NCI-H526 (cell line): ENCODE measurements around the gene EPS8.
"Not testable (repeated sequence)": the region's sequence is repeated elsewhere in the genome, so short reads cannot be mapped to it uniquely, and the experiment has no call there.

ENCODE experiments used
- DNase-seq, 2 experiments: peaks; one replicate each; lab custom pipeline; 2025; lab: John Stamatoyannopoulos, UW

EPS8 gene

DNA sequence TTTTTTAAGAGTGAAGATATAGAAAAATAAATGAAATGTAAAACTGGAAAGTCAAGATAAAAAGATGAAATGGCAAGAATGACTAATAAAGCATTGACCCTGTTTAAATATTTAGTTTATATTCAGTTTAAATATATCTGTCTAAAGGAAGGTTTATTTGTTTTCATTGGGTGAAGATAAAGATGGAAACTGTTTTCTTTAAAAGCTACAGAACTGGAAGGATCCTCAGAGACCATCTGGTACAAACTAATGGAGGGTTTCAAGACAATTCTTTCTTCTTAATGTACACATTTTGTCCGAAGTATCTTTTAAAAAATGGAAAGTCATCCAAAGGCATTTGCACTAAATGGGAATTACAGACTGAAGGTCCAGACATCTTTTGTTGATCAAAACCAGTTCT is 142.6 kb downstream of the EPS8 start:
- DNase-seq, result no peak

DNA sequence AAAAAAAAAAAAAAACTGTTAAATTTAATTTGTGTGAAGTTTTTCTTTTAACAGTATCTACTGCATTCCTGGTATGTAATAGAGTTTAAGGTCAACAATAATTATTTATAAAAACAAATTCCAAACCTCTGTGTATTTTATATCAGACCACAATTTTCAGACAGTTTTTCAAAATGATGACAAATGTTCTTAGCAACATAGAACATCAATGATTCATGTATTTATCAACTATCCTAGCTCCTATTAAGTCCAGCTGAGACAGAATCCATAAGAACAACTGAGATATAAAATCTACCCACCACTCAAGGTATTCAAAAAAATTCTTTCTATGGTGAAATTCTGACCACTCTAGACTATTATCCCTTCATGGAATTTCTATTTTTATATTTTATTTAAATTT is 144.5 kb downstream of the EPS8 start:
- no peak for DNase-seq

DNA sequence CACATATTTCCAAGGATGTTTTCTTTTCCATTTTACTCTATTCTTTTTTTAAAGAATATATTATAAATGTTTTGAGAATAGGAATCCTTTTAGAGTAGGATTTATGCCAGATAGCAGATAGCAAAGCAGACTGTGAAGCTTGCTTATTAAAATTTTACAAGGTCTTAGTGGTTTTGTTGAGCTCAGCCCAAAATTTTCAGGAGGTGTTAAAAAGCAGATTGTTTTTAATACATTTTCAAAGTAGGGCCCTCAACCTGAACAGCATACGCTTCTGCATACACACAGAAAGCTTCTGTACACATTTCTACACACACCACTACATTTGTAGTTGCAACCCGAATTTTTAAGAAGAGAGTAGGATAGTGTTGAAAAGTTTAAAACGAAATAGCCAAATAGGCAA is 151.0 kb downstream of the EPS8 start:
- DNase-seq, result no peak

DNA sequence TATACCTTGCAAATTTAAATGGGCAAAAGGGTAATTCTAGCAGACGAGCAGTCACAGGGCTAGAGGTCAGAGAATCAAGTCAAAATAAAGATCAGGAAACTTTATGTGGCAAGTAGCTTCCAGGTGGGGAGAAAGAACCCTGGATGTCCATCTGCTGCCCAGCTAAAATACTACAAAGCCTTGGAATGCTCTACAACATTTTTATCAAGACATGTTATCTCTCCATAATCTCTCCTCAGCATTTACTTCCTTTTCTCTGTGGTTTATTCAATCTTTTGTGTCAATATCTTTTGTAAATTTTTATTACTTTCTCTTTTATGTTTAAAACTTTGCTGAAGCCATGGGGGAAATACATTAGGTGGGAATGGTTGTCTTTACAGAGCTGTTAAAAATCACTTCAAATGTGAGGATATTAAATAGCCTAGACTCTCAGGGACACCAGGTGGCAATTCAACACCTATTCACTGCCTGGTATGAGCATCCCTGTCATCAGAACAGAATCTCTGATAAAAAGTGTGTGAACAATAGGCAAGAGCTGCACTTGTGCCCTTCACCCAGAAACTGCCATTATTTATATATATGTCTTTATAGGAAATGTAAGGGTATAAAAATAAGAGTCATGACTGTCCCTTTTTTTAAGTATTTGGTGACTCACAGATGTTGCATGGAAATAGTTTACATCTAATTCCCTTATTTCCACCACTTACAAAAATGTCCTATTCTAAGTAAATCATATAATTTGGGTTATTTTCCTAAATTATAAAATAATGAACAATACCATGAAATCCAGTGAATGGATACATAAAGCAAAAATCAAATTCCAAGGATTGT is 152.9 kb downstream of the EPS8 start:
- DNase-seq, result no peak

DNA sequence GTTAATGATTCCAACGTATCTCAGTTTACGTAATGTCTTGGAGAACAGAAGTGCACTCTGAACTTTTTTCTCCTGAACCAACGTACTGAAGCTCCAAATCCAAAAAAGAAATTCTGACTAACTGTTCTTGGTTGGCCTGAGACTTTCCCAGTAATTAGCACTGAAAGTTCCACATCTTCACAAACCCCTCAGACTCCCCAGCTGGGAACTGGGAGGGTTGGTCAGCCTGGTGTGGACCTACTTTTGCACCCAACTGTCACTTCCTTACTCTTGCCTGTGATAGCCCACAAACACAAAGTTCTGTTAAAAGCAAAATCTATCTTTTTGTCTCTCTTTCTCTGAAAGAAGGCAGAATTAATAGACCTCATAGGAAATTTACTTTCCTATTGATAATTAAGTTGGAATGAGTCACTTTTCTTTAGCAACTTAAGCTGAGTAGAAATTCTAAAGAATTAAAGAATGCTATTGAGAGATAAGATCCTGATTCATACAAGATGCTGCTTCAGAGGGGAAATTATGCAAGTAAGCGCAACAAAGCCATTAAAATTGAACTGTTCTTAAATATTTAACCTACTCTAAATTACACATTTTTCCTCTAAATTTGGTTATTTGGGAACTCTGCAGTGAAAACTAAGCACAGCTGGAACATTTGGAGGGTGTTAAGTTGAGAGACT is 155.0 kb downstream of the EPS8 start:
- no peak for DNase-seq

DNA sequence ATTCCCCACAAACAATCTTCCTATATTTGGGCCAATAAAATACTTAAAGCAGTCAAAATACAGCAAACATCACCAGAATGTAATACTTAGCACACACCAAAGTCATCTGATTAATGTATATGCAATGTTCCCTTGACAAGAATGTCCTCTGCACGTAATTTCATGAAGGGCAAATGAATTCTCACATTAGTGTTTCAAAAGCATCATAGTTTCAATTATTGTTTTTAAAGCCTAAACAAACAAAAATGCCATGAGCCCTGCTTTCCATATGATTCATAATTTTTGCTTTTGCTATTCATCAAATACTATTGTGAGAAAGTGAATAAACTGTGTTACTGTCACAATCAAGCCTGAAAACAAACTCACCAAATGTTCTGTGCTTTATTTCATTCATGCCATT is 156.0 kb downstream of the EPS8 start:
- DNase-seq, result no peak

DNA sequence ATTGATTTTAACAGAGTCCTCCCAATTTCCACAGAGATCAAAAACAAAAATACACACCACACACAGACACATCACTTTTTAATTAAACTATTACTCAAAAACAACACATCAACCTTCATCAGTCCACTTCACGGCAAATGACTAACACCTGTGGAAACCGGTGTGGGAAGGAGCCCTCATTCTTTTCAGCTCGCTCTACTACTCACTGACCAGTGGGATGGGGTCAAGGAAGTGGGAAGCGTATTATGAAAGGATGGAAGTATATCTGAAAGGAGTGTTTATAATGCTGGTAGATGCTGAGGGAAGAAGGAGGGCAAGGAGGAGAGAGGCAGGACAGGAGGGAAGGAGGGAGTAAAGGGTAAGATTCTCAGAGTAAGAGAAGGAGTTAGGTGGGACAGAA is 156.5 kb downstream of the EPS8 start:
- DNase-seq, result no peak

DNA sequence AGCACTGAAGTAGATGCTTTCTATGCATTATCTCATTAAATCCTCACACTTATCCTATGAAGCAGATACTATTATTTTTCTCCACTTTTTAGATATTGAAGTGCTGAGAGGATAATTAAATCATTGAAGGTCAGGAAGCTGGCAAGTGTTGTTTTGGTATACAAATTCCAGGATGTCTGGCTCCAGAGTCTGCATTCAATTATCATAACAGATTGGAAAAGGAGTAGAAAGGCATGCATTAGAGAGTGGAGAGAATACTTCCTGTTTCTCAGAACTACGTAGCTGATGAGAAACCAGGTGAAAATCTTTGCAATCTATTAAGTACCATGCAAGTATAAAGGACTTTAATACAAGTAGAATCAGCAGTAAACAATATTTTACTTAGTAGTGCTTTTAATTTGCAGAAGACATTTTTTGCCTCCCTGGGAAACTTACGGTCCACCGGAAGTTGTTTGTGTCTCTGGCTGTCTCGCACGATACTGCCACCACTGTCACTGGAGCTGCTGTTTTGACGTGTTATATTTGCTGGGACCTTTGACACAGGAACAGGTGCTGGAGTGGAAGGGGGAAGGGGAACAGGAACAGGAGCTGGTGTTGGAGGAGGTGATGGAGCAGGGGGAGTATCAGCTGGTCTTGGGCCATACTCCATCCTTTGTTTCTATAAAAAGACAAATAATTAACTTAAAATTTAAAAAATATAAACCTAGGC is 158.0 kb downstream of the EPS8 start:
- DNase-seq, result no peak

DNA sequence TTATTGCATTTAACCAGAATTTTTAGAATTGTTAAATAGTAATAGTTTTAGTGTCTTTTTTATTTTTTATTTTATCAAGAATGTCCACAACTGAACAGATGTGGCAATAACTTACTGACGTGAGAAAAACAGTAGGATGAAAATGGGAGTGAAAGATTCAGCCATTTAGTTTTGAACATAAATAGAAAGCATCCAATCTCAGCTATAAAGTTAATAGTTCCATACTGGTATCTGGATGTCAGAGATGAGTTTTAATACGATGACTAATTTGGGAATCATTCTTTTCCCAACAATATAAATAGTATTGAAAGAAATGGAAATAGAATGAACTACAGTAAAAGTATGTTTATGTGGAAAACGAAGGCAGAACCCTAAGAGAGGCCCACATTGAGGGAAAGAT is 159.4 kb downstream of the EPS8 start:
- DNase-seq, result no peak

DNA sequence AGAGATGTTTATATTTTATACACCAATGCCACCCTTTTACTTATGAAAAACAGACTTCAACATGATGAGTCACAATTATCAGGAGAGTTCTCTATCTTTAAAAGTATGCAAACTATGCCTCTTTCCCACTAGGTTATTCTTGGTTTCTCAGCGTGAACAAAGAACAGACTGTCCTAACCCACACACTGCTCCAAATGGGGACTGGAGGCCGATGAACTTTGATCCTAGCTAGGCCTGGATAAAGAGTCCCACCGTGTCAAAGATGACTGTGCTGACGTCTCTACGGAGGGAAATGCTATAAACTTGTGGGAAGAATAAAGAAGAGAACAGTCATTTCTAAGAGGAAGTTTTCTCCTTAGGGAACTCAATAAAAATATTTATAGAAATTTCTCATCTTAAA is 160.1 kb downstream of the EPS8 start:
- peak; percentile 77 to 82 for DNase-seq

DNA sequence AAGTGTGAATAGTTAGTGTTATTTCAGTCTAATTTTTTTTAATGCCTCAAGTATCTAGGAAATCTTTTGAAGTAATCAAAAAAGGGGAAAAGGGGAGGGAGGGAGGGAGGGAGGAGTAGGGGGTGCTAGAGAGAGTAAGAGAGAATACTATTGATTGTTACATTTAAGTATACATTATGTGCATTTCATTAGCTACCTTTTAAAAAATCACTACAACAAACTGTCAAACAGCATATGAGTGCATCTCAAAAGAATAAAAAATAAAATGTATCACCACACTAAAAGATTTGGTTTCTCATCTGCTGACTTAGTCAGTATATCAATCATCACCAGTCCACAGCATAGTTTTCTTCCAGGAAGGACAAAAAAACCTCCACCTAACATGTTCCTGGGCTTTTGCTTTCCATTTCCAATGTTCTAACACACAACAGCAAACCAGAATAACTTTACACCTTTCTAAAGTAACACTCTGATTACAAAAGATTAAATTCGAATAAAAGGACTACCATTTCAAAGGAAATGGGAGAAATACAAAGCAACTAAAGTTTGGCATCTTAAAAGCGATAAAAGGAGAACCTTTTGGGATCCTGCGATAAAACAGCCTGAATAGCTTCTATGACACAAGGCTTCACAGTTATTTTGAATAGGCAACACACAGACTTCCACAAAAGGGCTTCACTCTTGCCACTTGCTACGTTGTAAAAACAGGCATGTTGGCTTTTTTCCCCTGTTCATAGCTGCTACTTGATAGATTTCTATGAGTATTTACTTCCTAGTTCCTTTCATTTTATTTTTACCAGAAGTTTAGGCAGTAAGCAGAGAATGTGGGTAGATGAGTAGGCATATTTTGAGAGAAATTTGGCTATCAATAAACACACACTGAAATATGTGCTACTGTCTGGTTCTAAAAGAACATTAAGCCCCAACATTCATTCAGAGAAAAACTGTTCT is 160.9 kb downstream of the EPS8 start:
- peak in 1 of 2 experiments; percentile 15 for DNase-seq

DNA sequence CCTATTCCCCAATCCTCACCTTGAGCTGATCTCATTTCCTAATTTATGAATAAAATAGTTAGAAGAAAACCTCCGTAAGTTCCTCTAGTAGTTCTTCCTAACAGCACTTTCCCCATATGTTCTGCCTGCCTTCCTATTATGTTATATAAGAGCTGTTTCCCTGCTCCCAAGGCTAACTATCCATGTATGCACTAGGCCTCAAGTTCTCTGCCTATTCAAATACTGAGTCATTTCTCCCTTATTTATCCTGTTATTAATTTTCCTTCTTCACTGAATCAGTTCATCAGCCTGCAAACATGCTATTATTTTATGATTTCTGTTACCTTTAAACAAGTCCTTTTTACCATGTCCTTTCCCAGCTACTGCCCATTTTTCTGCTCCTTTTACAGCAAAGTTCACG is 164.1 kb downstream of the EPS8 start:
- no peak for DNase-seq

DNA sequence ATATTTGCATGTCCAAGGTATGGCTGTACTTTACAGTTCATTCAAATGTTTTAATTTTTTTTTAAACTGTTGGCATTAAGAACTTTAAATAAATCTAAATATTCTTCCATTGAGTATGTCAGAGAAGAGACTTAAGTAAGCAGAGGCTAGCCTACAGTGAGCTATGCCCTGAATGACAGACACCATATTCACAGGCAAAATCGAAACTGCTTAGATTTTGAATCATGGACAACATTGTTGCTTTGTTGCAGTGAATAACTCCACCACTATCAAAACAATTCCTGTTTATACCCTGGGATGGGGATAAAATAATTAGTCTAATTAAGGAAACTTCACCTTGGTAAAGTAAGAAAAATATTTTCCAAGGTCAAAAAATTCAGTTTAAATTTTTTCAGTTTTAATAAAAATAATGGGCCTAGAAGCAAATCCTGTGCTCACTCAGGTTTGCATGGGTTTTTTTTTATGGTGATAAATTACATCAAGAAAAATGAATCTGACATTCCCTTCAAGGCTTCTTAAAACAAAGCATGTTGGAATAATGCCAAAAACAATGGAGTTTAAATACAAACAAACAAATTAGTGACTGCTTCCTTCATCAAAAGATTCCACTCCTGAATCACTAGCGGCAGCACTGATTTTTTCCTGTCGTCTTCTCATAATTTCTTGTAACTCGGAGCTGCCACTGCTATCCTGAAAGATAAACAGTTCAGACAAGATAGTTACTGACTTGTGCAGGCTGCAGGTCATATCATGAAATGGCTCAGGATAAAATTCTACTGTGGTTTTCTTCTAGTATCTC is 168.2 kb downstream of the EPS8 start:
- DNase-seq, result no peak

DNA sequence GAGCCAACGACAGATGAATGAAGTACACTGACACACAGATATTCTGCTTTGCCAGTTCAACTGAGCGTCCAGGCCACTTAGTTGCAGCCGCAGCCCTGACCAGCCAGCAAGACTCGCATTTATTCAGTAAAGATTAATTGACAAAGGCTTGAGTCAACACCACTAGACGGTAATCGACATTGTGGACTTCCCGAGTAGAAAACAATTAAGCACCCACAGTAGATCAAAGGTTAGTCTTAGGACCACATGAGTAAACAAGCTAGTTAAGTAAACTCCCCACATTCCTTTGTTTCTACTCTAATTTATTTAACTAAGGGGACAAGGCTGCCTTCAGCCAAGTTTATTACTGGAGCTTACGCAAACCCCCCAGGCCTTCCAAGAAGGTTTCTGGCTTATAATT is 172.7 kb downstream of the EPS8 start:
- DNase-seq, result not testable (repeated sequence)

DNA sequence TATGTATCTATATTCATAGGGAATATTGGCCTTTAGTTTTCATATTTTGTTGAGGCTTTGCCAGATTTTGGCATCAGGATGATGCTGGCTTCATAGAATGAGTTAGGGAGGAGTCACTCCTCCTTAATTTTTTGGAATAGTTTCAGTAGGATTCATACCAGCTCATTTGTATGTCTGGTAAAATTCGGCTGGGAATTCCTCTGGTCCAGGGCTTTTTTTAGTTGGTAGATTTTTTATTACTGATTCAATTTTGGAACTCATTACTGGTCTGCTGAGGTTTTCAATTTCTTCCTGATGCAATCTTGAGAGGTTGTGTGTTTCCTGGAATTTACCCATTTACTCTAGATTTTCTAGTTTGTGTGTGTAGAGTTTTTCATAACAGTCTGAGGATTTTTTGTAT is 175.2 kb downstream of the EPS8 start:
- no peak for DNase-seq

DNA sequence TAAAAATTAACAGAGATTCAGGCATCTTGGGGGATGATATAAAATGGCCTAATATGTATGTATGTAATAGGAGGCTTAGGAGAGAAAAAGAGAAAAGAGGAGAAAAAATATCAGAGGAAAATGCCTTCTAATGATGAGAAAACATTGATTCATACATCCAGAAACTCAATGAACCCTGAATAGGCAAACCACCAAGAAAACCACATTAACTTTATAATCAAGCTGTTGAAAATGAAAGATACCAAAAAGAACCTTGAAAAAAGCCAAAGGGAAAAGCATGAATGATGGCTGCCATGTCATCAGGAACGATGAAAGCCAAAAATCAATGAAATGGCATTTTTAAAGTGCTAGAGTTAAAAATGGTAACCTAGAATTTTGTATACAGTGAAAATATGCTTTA is 180.2 kb downstream of the EPS8 start:
- no peak for DNase-seq

DNA sequence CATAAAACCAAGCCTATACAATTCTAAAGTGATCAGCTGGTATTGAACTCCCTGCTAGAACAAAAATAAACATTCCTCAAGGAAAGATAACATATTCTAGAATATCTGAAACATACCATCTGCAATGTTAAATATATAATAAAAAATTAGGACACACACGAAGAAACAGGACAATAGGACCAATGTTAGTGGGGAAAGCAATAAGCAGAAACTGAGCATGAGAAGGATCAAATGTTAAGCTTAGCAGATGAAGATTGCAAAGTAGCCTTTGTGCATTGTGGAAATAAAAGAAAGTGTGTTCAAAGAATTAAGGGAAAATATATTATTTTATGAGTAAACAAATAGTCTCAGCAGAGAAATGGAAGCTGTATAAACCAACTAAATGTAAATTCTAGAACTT is 180.8 kb downstream of the EPS8 start:
- no peak for DNase-seq

DNA sequence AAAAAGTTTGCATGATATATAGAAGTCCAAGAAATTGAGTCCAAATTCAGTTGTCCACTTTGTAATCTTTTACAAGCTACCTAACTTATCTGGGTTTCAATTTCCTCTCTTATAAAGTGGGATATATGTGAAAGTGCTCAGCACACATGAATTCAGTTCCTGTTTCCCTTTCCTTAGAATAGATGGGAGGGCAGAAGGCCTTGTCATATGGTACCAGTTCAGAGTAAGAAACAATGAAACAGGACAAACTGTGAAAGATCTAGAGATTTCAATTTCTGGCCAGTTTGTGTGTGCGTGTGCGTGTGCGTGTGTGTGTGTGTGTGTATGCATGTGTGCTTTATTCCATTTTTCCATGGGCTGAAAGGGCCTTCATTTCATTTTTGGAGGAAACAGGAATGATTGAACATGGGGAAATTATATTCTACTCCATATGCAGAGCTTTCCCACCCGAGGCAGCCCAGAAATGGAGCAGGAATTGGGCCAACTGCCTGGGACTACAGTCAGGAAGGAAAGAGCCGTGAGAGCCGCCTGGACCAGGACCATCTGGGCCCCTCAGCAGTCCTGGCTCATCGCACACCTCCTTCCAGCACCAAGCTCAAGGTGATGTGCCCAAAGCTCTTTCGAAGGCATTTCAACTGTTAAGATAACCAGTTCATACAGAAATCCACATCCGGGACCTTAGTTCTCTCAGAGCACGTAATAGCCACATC is 183.2 kb downstream of the EPS8 start:
- no peak for DNase-seq

DNA sequence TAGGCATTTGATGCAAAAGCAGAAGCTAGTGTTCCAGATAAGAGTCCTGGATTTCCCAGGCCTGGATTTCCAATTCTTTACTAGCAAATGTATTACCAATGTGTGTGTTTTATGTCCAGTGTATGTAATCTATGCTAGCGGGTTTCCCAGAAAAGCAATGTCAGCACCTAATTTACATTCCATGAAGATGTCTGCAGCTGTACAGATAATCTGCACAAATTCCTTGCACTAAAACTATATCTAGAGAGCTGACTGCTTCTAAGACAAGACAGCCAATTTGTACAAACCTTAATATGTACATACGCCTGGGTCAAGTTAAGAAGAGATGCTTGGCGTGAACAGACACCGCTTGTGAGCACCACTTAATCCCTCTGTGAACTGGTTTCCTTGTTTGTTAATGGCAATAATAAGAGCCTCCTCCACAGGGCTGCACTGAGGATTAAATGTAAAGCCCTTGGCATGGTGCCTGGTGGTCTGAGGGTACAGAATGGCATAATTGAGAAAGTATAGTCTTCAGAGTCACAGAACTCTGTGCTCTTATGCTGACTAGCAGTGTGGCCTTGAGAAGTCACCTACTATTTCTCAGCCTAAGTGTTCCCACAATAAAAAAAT is 185.6 kb downstream of the EPS8 start:
- no peak for DNase-seq

DNA sequence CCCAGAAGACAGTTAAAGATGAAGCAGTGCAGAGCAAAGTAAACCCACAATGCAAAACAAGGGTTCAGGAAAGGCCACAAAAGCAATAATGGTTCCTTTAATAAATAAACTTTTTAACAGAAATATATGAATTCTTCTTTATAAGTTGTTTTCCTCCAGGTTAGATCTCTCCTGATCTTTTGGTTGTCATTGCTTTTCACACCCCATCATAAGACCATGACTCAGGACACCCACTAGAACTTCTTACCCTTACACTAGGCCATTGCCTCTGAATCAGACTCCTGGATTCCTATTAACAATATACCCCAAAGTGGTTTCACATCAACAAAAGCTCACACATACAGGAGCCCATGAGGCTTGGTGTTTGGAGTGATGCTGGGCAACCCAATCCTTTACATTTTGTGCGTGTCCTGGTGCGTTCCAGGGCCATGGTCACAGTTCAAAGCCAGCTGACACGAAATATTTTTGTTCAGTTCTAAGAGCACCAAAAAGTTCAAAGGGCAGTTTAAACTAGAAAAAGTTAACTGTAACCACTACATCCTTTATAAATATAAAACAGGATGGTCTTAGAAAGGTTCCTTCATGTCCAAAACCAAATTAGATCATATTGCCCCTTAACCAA is 187.0 kb downstream of the EPS8 start:
- no peak for DNase-seq
